ENCODE measurements around the gene ABCC6. TPM values are rescaled to one million over a fixed set of nuclear protein-coding genes. Genes with fewer than 3 reads are reported as not detected.
"Not testable (repeated sequence)": the region's sequence is repeated elsewhere in the genome, so short reads cannot be mapped to it uniquely, and the experiment has no call there.

ABCC6 gene
- total RNA-seq, 2 donors from 2014 or later: 10.4 to 14.5 TPM

- Histone ChIP-seq H3K27me3 (no peaks in the 10 kb centered on the region), H3K4me1 (no peaks in the 10 kb centered on the region), H3K36me3 (no peaks in the 10 kb centered on the region), H3K27ac (no peak overlapping the region), H3K4me3 (no peak overlapping the region), H3K9me3 (no peaks in the 10 kb centered on the region), H3K9ac (ENCODE audit: low read depth in 2 of 2, low read length in 2 of 2) (no peak overlapping the region)
- no peak for DNase-seq
- no peak for TF ChIP-seq CTCF (IDR thresholded peaks at IDR 0.05)
- intact Hi-C loops (cut with DNase I): no loop called here
Measured at GRCh38 chr16:16182918-16183317, 40.4 kb downstream of the ABCC6 start.

- H3K4me3 ChIP-seq; H3K27ac ChIP-seq; H3K9me3 ChIP-seq; DNase-seq; H3K27me3 ChIP-seq; H3K36me3 ChIP-seq; H3K9ac ChIP-seq (ENCODE audit: low read depth in 2 of 2, low read length in 2 of 2); intact Hi-C loops (cut with DNase I); H3K4me1 ChIP-seq: not testable (repeated sequence)
Measured at GRCh38 chr16:16181748-16182147, 41.5 kb downstream of the ABCC6 start.

GRCh38 chr16:16178455-16179162 is 44.7 kb downstream of the ABCC6 start:
- no peaks in the 10 kb centered on the region for H3K27me3 ChIP-seq
- H3K36me3 ChIP-seq: no peaks in the 10 kb centered on the region
- H3K27ac ChIP-seq: no peak overlapping the region
- no peaks in the 10 kb centered on the region for H3K4me1 ChIP-seq
- intact Hi-C loops (cut with DNase I): no loop called here
- TF ChIP-seq CTCF (IDR thresholded peaks at IDR 0.05): no peak
- DNase-seq: no peak
- no peak overlapping the region for H3K4me3 ChIP-seq
- H3K9ac ChIP-seq (ENCODE audit: low read depth in 2 of 2, low read length in 2 of 2): no peak overlapping the region
- no peaks in the 10 kb centered on the region for H3K9me3 ChIP-seq

GRCh38 chr16:16176328-16176727 is 47.0 kb downstream of the ABCC6 start:
- TF ChIP-seq CTCF (IDR thresholded peaks at IDR 0.05): no peak
- Histone ChIP-seq H3K27ac (no peak overlapping the region), H3K9ac (ENCODE audit: low read depth in 2 of 2, low read length in 2 of 2) (no peak overlapping the region), H3K4me3 (no peak overlapping the region), H3K27me3 (no peaks in the 10 kb centered on the region), H3K36me3 (no peaks in the 10 kb centered on the region), H3K9me3 (no peaks in the 10 kb centered on the region), H3K4me1 (no peaks in the 10 kb centered on the region)
- DNase-seq: no peak
- intact Hi-C loops (cut with DNase I): no loop called here

GRCh38 chr16:16175296-16175695 is 48.0 kb downstream of the ABCC6 start:
- DNase-seq: no peak
- intact Hi-C loops (cut with DNase I): no loop called here
- TF ChIP-seq CTCF (IDR thresholded peaks at IDR 0.05): no peak
- Histone ChIP-seq H3K4me3 (no peak overlapping the region), H3K27me3 (no peaks in the 10 kb centered on the region), H3K36me3 (no peaks in the 10 kb centered on the region), H3K9me3 (no peaks in the 10 kb centered on the region), H3K9ac (ENCODE audit: low read depth in 2 of 2, low read length in 2 of 2) (no peak overlapping the region), H3K4me1 (no peaks in the 10 kb centered on the region), H3K27ac (no peak overlapping the region)

GRCh38 chr16:16172991-16173390 is 50.3 kb downstream of the ABCC6 start:
- no peaks in the 10 kb centered on the region for H3K9me3 ChIP-seq
- no peak overlapping the region for H3K4me3 ChIP-seq
- no peaks in the 10 kb centered on the region for H3K36me3 ChIP-seq
- H3K27ac ChIP-seq: no peak overlapping the region
- intact Hi-C loops (cut with DNase I): no loop called here
- no peak for DNase-seq
- no peak for TF ChIP-seq CTCF (IDR thresholded peaks at IDR 0.05)
- no peaks in the 10 kb centered on the region for H3K27me3 ChIP-seq
- H3K4me1 ChIP-seq: no peaks in the 10 kb centered on the region
- no peak overlapping the region for H3K9ac ChIP-seq (ENCODE audit: low read depth in 2 of 2, low read length in 2 of 2)

Data from colonic mucosa (tissue), 4 donors.